ENCODE results near the gene KLF2.

Gene KLF2

GRCh38 chr19:16315825-16316505, 8.7 kb upstream of the KLF2 start:
- Histone ChIP-seq H3K36me3 (replicated peaks; ENCODE audit: insufficient read depth, low read length) (no peaks in the 10 kb centered on the region), H4K20me1 (ENCODE audit: insufficient read depth, low read length) (no peaks in the 10 kb centered on the region), H3K4me2 (ENCODE audit: low read depth, low read length) (no peak overlapping the region), H3K27me3 (replicated peaks; ENCODE audit: insufficient read depth, low read length) (no peaks in the 10 kb centered on the region), H3K9ac (ENCODE audit: low read length) (no peak overlapping the region), H2AFZ (ENCODE audit: low read length) (no peak overlapping the region), H3K27ac (ENCODE audit: low read length) (no peak overlapping the region), H3K9me2 (replicated peaks; ENCODE audit: insufficient read depth, low read length) (no peaks in the 10 kb centered on the region), H3K79me2 (ENCODE audit: low read length) (no peaks in the 10 kb centered on the region), H3F3A (ENCODE audit: insufficient read depth, low read length) (no peaks in the 10 kb centered on the region), H3K9me3 (replicated peaks; ENCODE audit: insufficient read depth, low read length) (no peaks in the 10 kb centered on the region), H3K4me3 (ENCODE audit: low read length) (no peak overlapping the region), H3K4me1 (ENCODE audit: low read length) (no peaks in the 10 kb centered on the region)
- no peak for TF ChIP-seq CTCF (IDR thresholded peaks at IDR 0.05; ENCODE audit: low read length)
- no peak for TF ChIP-seq EZH2phosphoT487 (IDR thresholded peaks at IDR 0.05; ENCODE audit: low read length)
- no peak for TF ChIP-seq EZH2 (optimal IDR thresholded peaks at IDR 0.05; ENCODE audit: low read depth, low read length)
- no peak for DNase-seq

GRCh38 chr19:16316506-16316882, 8.1 kb upstream of the KLF2 start:
- Histone ChIP-seq H3K9ac (ENCODE audit: low read length) (no peak overlapping the region), H4K20me1 (ENCODE audit: insufficient read depth, low read length) (no peaks in the 10 kb centered on the region), H3K27ac (ENCODE audit: low read length) (no peak overlapping the region), H3K27me3 (replicated peaks; ENCODE audit: insufficient read depth, low read length) (no peaks in the 10 kb centered on the region), H3K9me2 (replicated peaks; ENCODE audit: insufficient read depth, low read length) (no peaks in the 10 kb centered on the region), H3K4me1 (ENCODE audit: low read length) (no peaks in the 10 kb centered on the region), H3K4me3 (ENCODE audit: low read length) (no peak overlapping the region), H3F3A (ENCODE audit: insufficient read depth, low read length) (no peaks in the 10 kb centered on the region), H3K9me3 (replicated peaks; ENCODE audit: insufficient read depth, low read length) (no peaks in the 10 kb centered on the region), H2AFZ (ENCODE audit: low read length) (no peak overlapping the region), H3K79me2 (ENCODE audit: low read length) (no peaks in the 10 kb centered on the region), H3K4me2 (ENCODE audit: low read depth, low read length) (no peak overlapping the region), H3K36me3 (replicated peaks; ENCODE audit: insufficient read depth, low read length) (no peaks in the 10 kb centered on the region)
- no peak for DNase-seq
- TF ChIP-seq EZH2phosphoT487 (IDR thresholded peaks at IDR 0.05; ENCODE audit: low read length): no peak
- TF ChIP-seq CTCF (IDR thresholded peaks at IDR 0.05; ENCODE audit: low read length): no peak
- TF ChIP-seq EZH2 (optimal IDR thresholded peaks at IDR 0.05; ENCODE audit: low read depth, low read length): no peak

GRCh38 chr19:16319481-16319880, 5.1 kb upstream of the KLF2 start:
- H4K20me1 ChIP-seq (ENCODE audit: insufficient read depth, low read length): no peaks in the 10 kb centered on the region
- no peak overlapping the region for H3K4me3 ChIP-seq (ENCODE audit: low read length)
- TF ChIP-seq EZH2 (optimal IDR thresholded peaks at IDR 0.05; ENCODE audit: low read depth, low read length) (no peak), CTCF (IDR thresholded peaks at IDR 0.05; ENCODE audit: low read length) (no peak), EZH2phosphoT487 (IDR thresholded peaks at IDR 0.05; ENCODE audit: low read length) (no peak)
- H3K9ac ChIP-seq (ENCODE audit: low read length): no peak overlapping the region
- H3K79me2 ChIP-seq (ENCODE audit: low read length): no peaks in the 10 kb centered on the region
- no peaks in the 10 kb centered on the region for H3K9me2 ChIP-seq (replicated peaks; ENCODE audit: insufficient read depth, low read length)
- peaks cover 4% of the 10 kb centered on the region; the same call in 1 of the 2 replicates for H3F3A ChIP-seq (ENCODE audit: insufficient read depth, low read length)
- no peak overlapping the region for H3K27ac ChIP-seq (ENCODE audit: low read length)
- no peaks in the 10 kb centered on the region for H3K27me3 ChIP-seq (replicated peaks; ENCODE audit: insufficient read depth, low read length)
- no peak overlapping the region for H3K4me2 ChIP-seq (ENCODE audit: low read depth, low read length)
- H3K9me3 ChIP-seq (replicated peaks; ENCODE audit: insufficient read depth, low read length): no peaks in the 10 kb centered on the region
- no peaks in the 10 kb centered on the region for H3K36me3 ChIP-seq (replicated peaks; ENCODE audit: insufficient read depth, low read length)
- H2AFZ ChIP-seq (ENCODE audit: low read length): no peak overlapping the region
- DNase-seq: no peak
- peaks cover 5% of the 10 kb centered on the region; the same call in 1 of the 2 replicates for H3K4me1 ChIP-seq (ENCODE audit: low read length)
